HepG2 (cell line): ENCODE data around the gene FITM1. TPM values are rescaled to one million over a fixed set of nuclear protein-coding genes. Genes with fewer than 3 reads are reported as not detected.

Experiments used
- CBFB ChIP-seq: sonication (generic); formaldehyde crosslinking; IDR thresholded peaks from 2 replicates; pipeline ENCODE4 v1.4.0; 2020; ENCODE audit warnings: missing genetic modification reagents
- CSRNP1 ChIP-seq: sonication (generic); formaldehyde crosslinking; IDR thresholded peaks from 2 replicates; pipeline ENCODE4 v1.8.1; 2023; ENCODE audit warnings: mild to moderate bottlenecking, missing genetic modification reagents
- FOXP4 ChIP-seq: sonication (generic); formaldehyde crosslinking; IDR thresholded peaks from 2 replicates; pipeline ENCODE4 v1.4.0; 2020; ENCODE audit warnings: missing genetic modification reagents
- GTF2F1 ChIP-seq: fragments of 150-350 bp; IDR thresholded peaks from 2 replicates; pipeline ENCODE4 v1.6.1; 2014; ENCODE audit warnings: low read length
- HHEX ChIP-seq: IDR thresholded peaks from 2 replicates; pipeline ENCODE4 v1.6.1; 2016; ENCODE audit warnings: control low read depth
- HOMEZ ChIP-seq: IDR thresholded peaks from 2 replicates; pipeline ENCODE4 v1.6.1; 2016; ENCODE audit warnings: low read depth
- IRF2 ChIP-seq: IDR thresholded peaks from 2 replicates; pipeline ENCODE4 v1.6.1; 2018; ENCODE audit warnings: missing genetic modification reagents, missing compliant biosample characterization
- MTF2 ChIP-seq: sonication (generic); formaldehyde crosslinking; IDR thresholded peaks from 2 replicates; pipeline ENCODE4 v1.5.0; 2020; ENCODE audit warnings: missing genetic modification reagents, borderline replicate concordance
- PHF8 ChIP-seq: sonication (generic); formaldehyde crosslinking; IDR thresholded peaks from 2 replicates; pipeline ENCODE4 v1.5.0; 2020; ENCODE audit warnings: missing genetic modification reagents
- SIN3B ChIP-seq: fragments of 150-350 bp; IDR thresholded peaks from 2 replicates; pipeline ENCODE4 v1.6.1; 2014; ENCODE audit warnings: low read length
- TARDBP ChIP-seq: sonication (generic); formaldehyde crosslinking; IDR thresholded peaks from 2 replicates; pipeline ENCODE4 v1.8.0; 2022; ENCODE audit warnings: mild to moderate bottlenecking, missing genetic modification reagents
- ZFP41 ChIP-seq: sonication (generic); formaldehyde crosslinking; IDR thresholded peaks from 2 replicates; pipeline ENCODE4 v1.4.0; 2020; ENCODE audit warnings: mild to moderate bottlenecking, missing genetic modification reagents, borderline replicate concordance
- ZGPAT ChIP-seq: IDR thresholded peaks from 2 replicates; pipeline ENCODE4 v1.6.1; 2016; ENCODE audit warnings: mild to moderate bottlenecking
- ZHX1 ChIP-seq: sonication (generic); formaldehyde crosslinking; IDR thresholded peaks from 2 replicates; pipeline ENCODE4 v1.8.1; 2022; ENCODE audit warnings: low read depth, mild to moderate bottlenecking, missing genetic modification reagents
- ZMAT5 ChIP-seq: sonication (generic); formaldehyde crosslinking; IDR thresholded peaks from 2 replicates; pipeline ENCODE4 v1.5.0; 2020; ENCODE audit warnings: mild to moderate bottlenecking, low read depth, missing genetic modification reagents, borderline replicate concordance
- ZNF317 ChIP-seq: sonication (generic); formaldehyde crosslinking; IDR thresholded peaks from 2 replicates; pipeline ENCODE4 v1.5.0; 2020; ENCODE audit warnings: mild to moderate bottlenecking, missing genetic modification reagents
- ZNF644 ChIP-seq: IDR thresholded peaks from 2 replicates; pipeline ENCODE4 v1.6.1; 2016; ENCODE audit warnings: low read depth
- ZNF816 ChIP-seq: sonication (generic); formaldehyde crosslinking; IDR thresholded peaks from 2 replicates; pipeline ENCODE4 v1.8.0; 2022; ENCODE audit warnings: missing genetic modification reagents, mild to moderate bottlenecking, borderline replicate concordance
- ZSCAN29 ChIP-seq: sonication (generic); formaldehyde crosslinking; conservative IDR thresholded peaks from 2 replicates; pipeline ENCODE4 v1.4.0; 2020; ENCODE audit warnings: mild to moderate bottlenecking, missing genetic modification reagents
- polyA plus RNA-seq, 8 experiments: library from polyadenylated mRNA; depleted of rRNA in 3 of 8; stranded (reverse) in 7 of 8; unstranded in 1 of 8; fragments of >200 nt; fragmentation: Illumina TruSeq in 4 of 8; extraction: Trizol in 4 of 8; gene quantifications; 2 replicates each; pipeline versions ENCODE4 v1.2.1 to v1.2.3, GENCODE V29; 2011 to 2016; ENCODE audit warnings: low read depth in 4 of 8, missing spikeins in 1 of 8, mixed read lengths in 1 of 8; ENCODE audit not compliant: insufficient read depth in 1 of 8
- total RNA-seq, 5 experiments: library from RNA; depleted of rRNA; stranded (reverse); fragments of >200 nt; fragmentation: Illumina TruSeq; extraction: Trizol; gene quantifications; 2 replicates each; pipeline ENCODE4 v1.2.3, GENCODE V29; 2016; ENCODE audit warnings: low read depth in 1 of 5

The FITM1 gene
- total and polyA plus RNA-seq, 2 of the 13 experiments (the other 11 are each of a cell fraction or from before 2014, with no cell fraction given): 2.7 to 5.8 TPM

GRCh38 chr14:24160850-24161804, 30.7 kb downstream of the FITM1 start, which contains the start of gene IRF9 (continued):
- peak; percentile 96 for TF ChIP-seq ZHX1 (CRISPR knock-in tag)
- TF ChIP-seq IRF2: peak; percentile 100
- TF ChIP-seq ZNF644 (CRISPR knock-in tag): peak; percentile 41; the same call in 1 of the 2 replicates
- TF ChIP-seq SIN3B: no peak
- peak; percentile 68 for TF ChIP-seq HHEX (CRISPR knock-in tag)
- TF ChIP-seq CSRNP1 (CRISPR knock-in tag): peak; percentile 88
- no peak for TF ChIP-seq ZSCAN29 (CRISPR knock-in tag)
- TF ChIP-seq ZNF317 (CRISPR knock-in tag): peak; percentile 88
- TF ChIP-seq HOMEZ (CRISPR knock-in tag): peak; percentile 99
- peak; percentile 95; the same call in 1 of the 2 replicates for TF ChIP-seq ZNF816 (CRISPR knock-in tag)
- TF ChIP-seq GTF2F1: peak; percentile 91; the same call in 1 of the 2 replicates
- no peak; the same call in 1 of the 2 replicates for TF ChIP-seq MTF2 (CRISPR knock-in tag)
- peak; percentile 94 for TF ChIP-seq FOXP4 (CRISPR knock-in tag)
- TF ChIP-seq ZMAT5: no peak
- TF ChIP-seq ZGPAT (CRISPR knock-in tag): peak; percentile 100
- peak; percentile 80; the same call in 1 of the 2 replicates for TF ChIP-seq ZFP41 (CRISPR knock-in tag)
- peak; percentile 99 for TF ChIP-seq TARDBP (CRISPR knock-in tag)
- TF ChIP-seq CBFB (CRISPR knock-in tag): peak; percentile 94
- TF ChIP-seq PHF8 (CRISPR knock-in tag): peak; percentile 81
